HEK293 (cell line): ENCODE data around the gene GNAI1.

Experiments
- CTCF ChIA-PET: fragments of 350-600 bp; formaldehyde crosslinking; extraction: SDS; loops from one replicate; lab custom pipeline; 2021; ENCODE audit warnings: antibody characterized with exemption; lab: Yijun Ruan, JAX
- POLR2A ChIA-PET: fragments of 300-600 bp; formaldehyde crosslinking; extraction: SDS; loops from one replicate; lab custom pipeline; 2020; ENCODE audit warnings: antibody characterized with exemption, inconsistent platforms; lab: Yijun Ruan, JAX
- H3K27ac ChIP-seq: fragments of 200-500 bp; sonication (Bioruptor generic); 2 replicates; pipeline ENCODE4 v1.5.1; 2014; ENCODE audit warnings: low read depth, low read length, control low read depth, inconsistent platforms; ENCODE audit errors: extremely low read depth
- H3K36me3 ChIP-seq, 2 experiments: fragments of 200-500 bp in 1 of 2; sonication (Bioruptor generic) in 1 of 2; 1 replicate in 1 of 2; 2 replicates in 1 of 2; pipeline ENCODE4 v1.5.1; 2014 to 2017; ENCODE audit warnings: inconsistent platforms in 2 of 2, low read length in 2 of 2; ENCODE audit not compliant: control insufficient read depth in 2 of 2, insufficient read depth in 1 of 2
- H3K4me1 ChIP-seq: fragments of 200-500 bp; sonication (Bioruptor generic); 2 replicates; pipeline ENCODE4 v1.5.1; 2014; ENCODE audit warnings: mild to moderate bottlenecking, low read length, inconsistent platforms; ENCODE audit not compliant: control insufficient read depth, insufficient read depth
- H3K4me3 ChIP-seq: 2 replicates; pipeline ENCODE4 v1.5.1; 2011; ENCODE audit warnings: low read depth, mild to moderate bottlenecking, control low read depth, low read length, moderate library complexity
- H3K9me3 ChIP-seq: fragments of 200-500 bp; sonication (Bioruptor generic); 2 replicates; pipeline ENCODE4 v1.5.1; 2014; ENCODE audit warnings: low read depth, low read length, inconsistent platforms; ENCODE audit not compliant: control insufficient read depth, insufficient read depth
- BCL11B ChIP-seq: fragments of 450-650 bp; formaldehyde crosslinking; IDR thresholded peaks from 2 replicates; pipeline ENCODE4 v1.5.1; 2016; ENCODE audit warnings: low read depth, missing biosample characterization, missing genetic modification characterization
- GLI4 ChIP-seq: fragments of 450-650 bp; formaldehyde crosslinking; IDR thresholded peaks from 2 replicates; pipeline ENCODE4 v1.5.1; 2016; ENCODE audit warnings: missing biosample characterization, missing genetic modification characterization
- KLF17 ChIP-seq: fragments of 450-650 bp; formaldehyde crosslinking; IDR thresholded peaks from 2 replicates; pipeline ENCODE4 v1.5.1; 2016; ENCODE audit warnings: missing biosample characterization, missing genetic modification characterization
- PATZ1 ChIP-seq: fragments of 450-650 bp; formaldehyde crosslinking; IDR thresholded peaks from 2 replicates; pipeline ENCODE4 v1.5.1; 2016; ENCODE audit warnings: missing biosample characterization, missing genetic modification characterization
- REPIN1 ChIP-seq: fragments of 450-650 bp; formaldehyde crosslinking; IDR thresholded peaks from 2 replicates; pipeline ENCODE4 v1.5.1; 2017; ENCODE audit warnings: missing biosample characterization, missing genetic modification characterization, low read depth
- SALL2 ChIP-seq: fragments of 450-650 bp; formaldehyde crosslinking; IDR thresholded peaks from 2 replicates; pipeline ENCODE4 v1.5.0; 2017; ENCODE audit warnings: missing biosample characterization, mild to moderate bottlenecking, missing genetic modification characterization, borderline replicate concordance
- ZBTB49 ChIP-seq: fragments of 450-650 bp; formaldehyde crosslinking; IDR thresholded peaks from 2 replicates; pipeline ENCODE4 v1.5.1; 2016; ENCODE audit warnings: missing biosample characterization, missing genetic modification characterization, low read depth
- ZFHX2 ChIP-seq: fragments of 450-650 bp; formaldehyde crosslinking; conservative IDR thresholded peaks from 2 replicates; pipeline ENCODE4 v1.5.1; 2016; ENCODE audit warnings: missing biosample characterization, missing genetic modification characterization
- ZFP41 ChIP-seq: fragments of 450-650 bp; formaldehyde crosslinking; IDR thresholded peaks from 2 replicates; pipeline ENCODE4 v1.5.1; 2016; ENCODE audit warnings: missing biosample characterization, missing genetic modification characterization, borderline replicate concordance
- ZFP69B ChIP-seq: fragments of 450-650 bp; formaldehyde crosslinking; IDR thresholded peaks from 2 replicates; pipeline ENCODE4 v1.5.1; 2016; ENCODE audit warnings: missing biosample characterization, missing genetic modification characterization
- ZNF140 ChIP-seq: fragments of 450-650 bp; formaldehyde crosslinking; IDR thresholded peaks from 2 replicates; pipeline ENCODE4 v1.5.1; 2016; ENCODE audit warnings: missing biosample characterization, missing genetic modification characterization
- ZNF146 ChIP-seq: fragments of 450-650 bp; formaldehyde crosslinking; IDR thresholded peaks from 2 replicates; pipeline ENCODE4 v1.5.1; 2016; ENCODE audit warnings: missing biosample characterization, missing genetic modification characterization
- ZNF169 ChIP-seq: fragments of 450-650 bp; formaldehyde crosslinking; IDR thresholded peaks from 2 replicates; pipeline ENCODE4 v1.5.1; 2016; ENCODE audit warnings: missing biosample characterization, missing genetic modification characterization
- ZNF18 ChIP-seq: fragments of 450-650 bp; formaldehyde crosslinking; IDR thresholded peaks from 2 replicates; pipeline ENCODE4 v1.5.1; 2016; ENCODE audit warnings: missing biosample characterization, missing genetic modification characterization
- ZNF19 ChIP-seq: fragments of 450-650 bp; formaldehyde crosslinking; IDR thresholded peaks from 2 replicates; pipeline ENCODE4; 2016; ENCODE audit warnings: missing biosample characterization, missing genetic modification characterization, low read depth
- ZNF2 ChIP-seq: fragments of 450-650 bp; formaldehyde crosslinking; IDR thresholded peaks from 2 replicates; pipeline ENCODE4 v1.5.1; 2016; ENCODE audit warnings: missing biosample characterization, missing genetic modification characterization
- ZNF274 ChIP-seq, 2 experiments: fragments of 200-500 bp in 1 of 2; fragments of 450-650 bp in 1 of 2; sonication (Bioruptor generic) in 1 of 2; formaldehyde crosslinking in 1 of 2; IDR thresholded peaks; 2 replicates each; pipeline versions ENCODE4 v1.5.1 to v1.6.1; 2014 to 2016; ENCODE audit warnings: borderline replicate concordance in 1 of 2, inconsistent platforms in 1 of 2, low read length in 1 of 2, missing biosample characterization in 1 of 2, missing genetic modification characterization in 1 of 2
- ZNF548 ChIP-seq: fragments of 450-650 bp; formaldehyde crosslinking; IDR thresholded peaks from 2 replicates; pipeline ENCODE4 v1.5.1; 2016; ENCODE audit warnings: missing biosample characterization, missing genetic modification characterization
- ZNF621 ChIP-seq: fragments of 450-650 bp; formaldehyde crosslinking; IDR thresholded peaks from 2 replicates; pipeline ENCODE4 v1.5.1; 2017; ENCODE audit warnings: missing biosample characterization, missing genetic modification characterization
- ZNF626 ChIP-seq: fragments of 450-650 bp; sonication (Bioruptor Pico); formaldehyde crosslinking; IDR thresholded peaks from 2 replicates; pipeline ENCODE4 v1.5.1; 2018; ENCODE audit warnings: missing biosample characterization, missing genetic modification characterization, inconsistent platforms
- ZNF645 ChIP-seq: fragments of 450-650 bp; formaldehyde crosslinking; IDR thresholded peaks from 2 replicates; pipeline ENCODE4; 2016; ENCODE audit warnings: missing biosample characterization, missing genetic modification characterization
- ZNF654 ChIP-seq: fragments of 450-650 bp; formaldehyde crosslinking; IDR thresholded peaks from 2 replicates; pipeline ENCODE4 v1.5.1; 2016; ENCODE audit warnings: low read depth, missing biosample characterization, missing genetic modification characterization
- ZXDB ChIP-seq: fragments of 450-650 bp; formaldehyde crosslinking; IDR thresholded peaks from 2 replicates; pipeline ENCODE4 v1.5.1; 2016; ENCODE audit warnings: missing biosample characterization, missing genetic modification characterization

Gene GNAI1

GRCh38 chr7:80224415-80224814 lies 89.8 kb downstream of the GNAI1 start:
- Histone ChIP-seq H3K4me3 (no peak overlapping the region), H3K9me3 (no peaks in the 10 kb centered on the region), H3K4me1 (no peaks in the 10 kb centered on the region), H3K27ac (no peak overlapping the region), H3K36me3 (peaks cover 0 to 2% of the 10 kb centered on the region in 2 experiments; a peak in 1 of 3 replicates)
- POLR2A ChIA-PET: no interaction called here
- TF ChIP-seq ZNF2 (tag by site-specific recombination) (no peak), GLI4 (tag by site-specific recombination) (no peak), ZNF654 (no peak)
- TF ChIP-seq, all 188 proteins: peak for 0
- CTCF ChIA-PET: no interaction called here

- POLR2A ChIA-PET: no interaction called here
- CTCF ChIA-PET: no interaction called here
- no peaks in the 10 kb centered on the region for H3K4me1 ChIP-seq
- no peak overlapping the region for H3K4me3 ChIP-seq
- no peaks in the 10 kb centered on the region for H3K9me3 ChIP-seq
- H3K36me3 ChIP-seq: no peaks in the 10 kb centered on the region
- TF ChIP-seq SALL2 (tag by site-specific recombination) (no peak), ZNF274 (IDR thresholded peaks at IDR 0.05; ENCODE audit: low read length) (no peak), ZNF274 (tag by site-specific recombination; IDR thresholded peaks at IDR 0.05; ENCODE audit: borderline replicate concordance) (no peak), ZNF645 (tag by site-specific recombination) (no peak), KLF17 (no peak), PATZ1 (tag by site-specific recombination) (no peak), ZNF18 (tag by site-specific recombination) (no peak), ZNF19 (tag by site-specific recombination) (no peak)
- H3K27ac ChIP-seq: no peak overlapping the region
These were observed 90.7 kb downstream of the GNAI1 start for GRCh38 chr7:80225361-80225760.

- no peaks in the 10 kb centered on the region for H3K4me1 ChIP-seq
- no peaks in the 10 kb centered on the region for H3K36me3 ChIP-seq
- H3K4me3 ChIP-seq: no peak overlapping the region
- ChIA-PET POLR2A (no interaction called here), CTCF (interaction anchor here (0.6 to 0.7 kb wide), 3 partner anchors 148 to 638 kb away, joined by 3 to 4 read pairs (median 3); no protein-coding TSS in a partner anchor)
- H3K9me3 ChIP-seq: no peaks in the 10 kb centered on the region
- H3K27ac ChIP-seq: no peak overlapping the region
- TF ChIP-seq ZFP41 (tag by site-specific recombination): no peak
- no peak for TF ChIP-seq ZNF169 (tag by site-specific recombination)
- no peak for TF ChIP-seq ZBTB49
- no peak for TF ChIP-seq REPIN1 (tag by site-specific recombination)
- no peak for TF ChIP-seq ZNF621 (tag by site-specific recombination)
- TF ChIP-seq ZNF140 (tag by site-specific recombination): no peak
- no peak for TF ChIP-seq BCL11B
- no peak for TF ChIP-seq ZXDB (tag by site-specific recombination)
- TF ChIP-seq ZFHX2 (tag by site-specific recombination): no peak
- no peak for TF ChIP-seq ZFP69B (tag by site-specific recombination)
- no peak for TF ChIP-seq ZNF548 (tag by site-specific recombination)
- no peak for TF ChIP-seq ZNF146 (tag by site-specific recombination)
- TF ChIP-seq ZNF626 (tag by site-specific recombination): no peak
These were observed 92.0 kb downstream of the GNAI1 start for GRCh38 chr7:80226629-80227028.
